Left renal cortex interstitium (tissue), 4 donors: ENCODE results near the gene HDAC6. TPM values are rescaled to one million over a fixed set of nuclear protein-coding genes. Genes with fewer than 3 reads are reported as not detected.
"Not testable (repeated sequence)": the region's sequence is repeated elsewhere in the genome, so short reads cannot be mapped to it uniquely, and the experiment has no call there.

Experiments used
- DNase-seq, 4 donors: peaks; one replicate each; pipeline ENCODE4 v3.0.0-alpha.2; 2013; ENCODE audit warnings: low read depth in 4 of 4, low spot score in 2 of 4, missing footprints in 1 of 4
- polyA plus RNA-seq, 4 donors: library from polyadenylated mRNA; unstranded; fragments of 120-200 nt; gene quantifications; one replicate each; pipeline ENCODE4 v1.2.1, GENCODE V29; 2013; ENCODE audit not compliant: insufficient read length in 4 of 4

HDAC6 gene
- polyA plus RNA-seq, 4 donors: 135 to 220 (median 177) TPM

DNA sequence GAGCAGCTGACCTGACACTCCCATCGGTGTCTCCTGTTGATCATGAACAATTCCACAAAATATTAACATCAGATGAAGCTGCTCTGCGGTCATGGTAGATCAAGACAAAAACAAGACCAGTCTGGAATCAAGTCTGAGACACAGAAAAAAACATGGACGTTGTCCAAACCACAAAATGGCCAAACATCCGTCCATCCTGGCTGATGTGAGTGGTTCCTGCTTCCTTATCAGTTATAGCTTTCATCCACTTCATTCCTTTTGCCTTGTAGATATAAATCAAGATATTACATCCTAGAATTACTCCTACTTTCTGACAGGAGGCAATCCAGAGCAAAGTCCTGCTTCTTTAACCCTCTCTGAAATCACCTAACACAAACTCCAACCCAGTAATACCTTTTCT, 62.3 kb downstream of the HDAC6 start:
- no peak for DNase-seq

- not testable (repeated sequence) for DNase-seq
These were observed 70.2 kb downstream of the HDAC6 start for GRCh38 chrX:48872017-48872416.

Other genes with a start within 250 kb of the HDAC6 start
- 100 to 1,000 TPM; 260 to 365 (median 314) TPM for gene RBM3, start 227.6 kb upstream of the HDAC6 start, polyA plus RNA-seq
- 100 to 1,000 TPM; 122 to 154 (median 140) TPM for gene WDR13, start 204.6 kb upstream of the HDAC6 start, polyA plus RNA-seq
- gene WAS, start 118.3 kb upstream of the HDAC6 start, polyA plus RNA-seq: 1 to 10 TPM; 2.8 to 5.0 (median 3.2) TPM
- gene SUV39H1, start 105.3 kb upstream of the HDAC6 start, polyA plus RNA-seq: 1 to 10 TPM; 6.2 to 8.1 (median 6.8) TPM
- gene GLOD5, start 40.3 kb upstream of the HDAC6 start, polyA plus RNA-seq: 1 to 10 TPM; 1.4 to 1.9 (median 1.7) TPM
- gene GATA1, start 15.5 kb upstream of the HDAC6 start, polyA plus RNA-seq: 1 to 10 TPM in 1 of 4 donors, under 1 TPM in 3; 0.38 to 1.3 (median 0.87) TPM
- under 1 TPM in 2 of 4 donors, not detected in 2; 0.16 to 0.36 TPM for gene ERAS, start 24.4 kb downstream of the HDAC6 start, polyA plus RNA-seq
- gene PCSK1N, start 33.5 kb downstream of the HDAC6 start, polyA plus RNA-seq: 10 to 100 TPM in 2 of 4 donors, 1 to 10 TPM in 2; 8.4 to 22.7 (median 14.5) TPM
- 10 to 100 TPM; 37.2 to 61.4 (median 50.1) TPM for gene TIMM17B, start 95.7 kb downstream of the HDAC6 start, polyA plus RNA-seq
- gene PQBP1, start 95.9 kb downstream of the HDAC6 start, polyA plus RNA-seq: 10 to 100 TPM; 73.1 to 89.9 (median 77.8) TPM
- gene SLC35A2, start 109.6 kb downstream of the HDAC6 start, polyA plus RNA-seq: 10 to 100 TPM; 30.4 to 37.3 (median 33.0) TPM
- gene PIM2, start 117.0 kb downstream of the HDAC6 start, polyA plus RNA-seq: 1 to 10 TPM; 5.9 to 8.8 (median 7.4) TPM
- 10 to 100 TPM; 62.5 to 72.7 (median 67.7) TPM for gene OTUD5, start 155.5 kb downstream of the HDAC6 start, polyA plus RNA-seq
- gene KCND1, start 169.8 kb downstream of the HDAC6 start, polyA plus RNA-seq: 1 to 10 TPM; 2.3 to 3.4 (median 2.8) TPM
- 10 to 100 TPM; 36.0 to 72.1 (median 51.3) TPM for gene GRIPAP1, start 200.2 kb downstream of the HDAC6 start, polyA plus RNA-seq
- gene TFE3, start 241.3 kb downstream of the HDAC6 start, polyA plus RNA-seq: 10 to 100 TPM; 26.9 to 39.1 (median 33.8) TPM